ENCODE measurements around the gene TFDP2.
"Not testable (repeated sequence)": the region's sequence is repeated elsewhere in the genome, so short reads cannot be mapped to it uniquely, and the experiment has no call there.

TFDP2 gene

GRCh38 chr3:141920701-141921100, 228.6 kb downstream of the TFDP2 start:
- no peak overlapping the region for H3K4me3 ChIP-seq (ENCODE audit: low read length)
- no peak for DNase-seq (ENCODE audit: low read depth)
- TF ChIP-seq, protein P1, sequence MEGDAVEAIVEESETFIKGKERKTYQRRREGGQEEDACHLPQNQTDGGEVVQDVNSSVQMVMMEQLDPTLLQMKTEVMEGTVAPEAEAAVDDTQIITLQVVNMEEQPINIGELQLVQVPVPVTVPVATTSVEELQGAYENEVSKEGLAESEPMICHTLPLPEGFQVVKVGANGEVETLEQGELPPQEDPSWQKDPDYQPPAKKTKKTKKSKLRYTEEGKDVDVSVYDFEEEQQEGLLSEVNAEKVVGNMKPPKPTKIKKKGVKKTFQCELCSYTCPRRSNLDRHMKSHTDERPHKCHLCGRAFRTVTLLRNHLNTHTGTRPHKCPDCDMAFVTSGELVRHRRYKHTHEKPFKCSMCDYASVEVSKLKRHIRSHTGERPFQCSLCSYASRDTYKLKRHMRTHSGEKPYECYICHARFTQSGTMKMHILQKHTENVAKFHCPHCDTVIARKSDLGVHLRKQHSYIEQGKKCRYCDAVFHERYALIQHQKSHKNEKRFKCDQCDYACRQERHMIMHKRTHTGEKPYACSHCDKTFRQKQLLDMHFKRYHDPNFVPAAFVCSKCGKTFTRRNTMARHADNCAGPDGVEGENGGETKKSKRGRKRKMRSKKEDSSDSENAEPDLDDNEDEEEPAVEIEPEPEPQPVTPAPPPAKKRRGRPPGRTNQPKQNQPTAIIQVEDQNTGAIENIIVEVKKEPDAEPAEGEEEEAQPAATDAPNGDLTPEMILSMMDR (IDR thresholded peaks at IDR 0.05; ENCODE audit: insufficient read depth, low read depth, low read length, missing control alignments), result no peak

DNA sequence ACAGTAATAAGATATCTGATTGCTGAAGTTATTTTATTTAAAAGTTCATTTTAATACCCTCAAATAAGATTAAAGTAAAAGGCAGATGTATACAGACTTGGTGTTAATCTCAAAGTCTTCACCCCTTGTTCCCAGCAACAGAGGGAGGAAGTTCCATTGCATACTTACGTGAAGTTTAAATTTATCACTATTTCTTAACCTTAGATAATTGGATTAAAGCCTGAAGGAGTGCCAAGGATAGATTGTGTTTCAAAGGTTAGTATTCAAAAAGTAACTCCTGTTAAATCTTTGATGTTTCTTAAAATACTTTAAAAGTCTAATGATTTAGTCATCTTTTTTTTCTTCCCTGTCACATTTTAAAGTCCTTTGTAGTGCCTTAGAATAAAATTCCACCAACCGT, 233.6 kb downstream of the TFDP2 start:
- no peak overlapping the region for H3K4me3 ChIP-seq (ENCODE audit: low read length)
- DNase-seq (ENCODE audit: low read depth), result no peak
- TF ChIP-seq, protein P1 (IDR thresholded peaks at IDR 0.05; ENCODE audit: insufficient read depth, low read depth, low read length, missing control alignments), result no peak

DNA sequence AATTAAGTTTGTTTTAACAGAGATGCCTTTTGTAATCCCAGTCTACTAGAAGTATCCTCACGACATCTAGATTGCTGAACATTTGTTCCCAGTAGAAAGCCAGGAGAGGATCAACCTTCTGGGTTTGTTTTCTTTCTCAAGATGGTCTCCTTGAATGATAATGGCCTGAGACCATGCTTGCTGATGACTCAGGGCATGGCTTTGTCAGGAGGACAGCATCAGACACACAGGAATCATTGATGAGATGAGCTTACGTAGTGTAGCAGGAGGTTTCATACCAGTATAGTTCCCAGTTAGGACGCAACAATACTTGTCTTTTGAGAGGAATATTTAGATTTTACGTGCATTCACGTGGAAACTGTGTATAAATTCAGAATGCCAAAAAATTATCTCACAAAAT, 234.3 kb downstream of the TFDP2 start:
- TF ChIP-seq, protein P1 (IDR thresholded peaks at IDR 0.05; ENCODE audit: insufficient read depth, low read depth, low read length, missing control alignments), result no peak
- H3K4me3 ChIP-seq (ENCODE audit: low read length), result no peak overlapping the region
- DNase-seq (ENCODE audit: low read depth), result no peak

DNA sequence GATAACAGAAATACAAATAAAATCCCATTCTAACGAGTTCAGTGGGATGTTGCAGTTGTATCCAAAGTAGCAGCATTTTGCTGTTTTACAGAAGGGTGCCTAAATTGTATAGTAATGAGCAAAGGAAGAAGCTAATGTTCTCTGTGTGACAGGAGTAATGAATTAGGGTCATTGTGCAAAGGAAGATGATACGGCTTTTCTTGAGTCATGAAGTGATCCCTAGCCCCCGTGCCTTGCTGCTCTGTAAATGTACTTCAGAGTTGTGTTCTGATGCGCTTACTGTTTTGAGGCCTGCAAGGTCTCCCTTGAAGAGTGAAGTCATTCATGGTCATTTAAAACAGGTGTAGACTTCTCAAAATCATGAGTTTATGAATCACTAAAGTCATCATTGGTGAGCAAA, 235.0 kb downstream of the TFDP2 start:
- no peak for DNase-seq (ENCODE audit: low read depth)
- TF ChIP-seq, protein P1 (IDR thresholded peaks at IDR 0.05; ENCODE audit: insufficient read depth, low read depth, low read length, missing control alignments), result no peak
- no peak overlapping the region for H3K4me3 ChIP-seq (ENCODE audit: low read length)

DNA sequence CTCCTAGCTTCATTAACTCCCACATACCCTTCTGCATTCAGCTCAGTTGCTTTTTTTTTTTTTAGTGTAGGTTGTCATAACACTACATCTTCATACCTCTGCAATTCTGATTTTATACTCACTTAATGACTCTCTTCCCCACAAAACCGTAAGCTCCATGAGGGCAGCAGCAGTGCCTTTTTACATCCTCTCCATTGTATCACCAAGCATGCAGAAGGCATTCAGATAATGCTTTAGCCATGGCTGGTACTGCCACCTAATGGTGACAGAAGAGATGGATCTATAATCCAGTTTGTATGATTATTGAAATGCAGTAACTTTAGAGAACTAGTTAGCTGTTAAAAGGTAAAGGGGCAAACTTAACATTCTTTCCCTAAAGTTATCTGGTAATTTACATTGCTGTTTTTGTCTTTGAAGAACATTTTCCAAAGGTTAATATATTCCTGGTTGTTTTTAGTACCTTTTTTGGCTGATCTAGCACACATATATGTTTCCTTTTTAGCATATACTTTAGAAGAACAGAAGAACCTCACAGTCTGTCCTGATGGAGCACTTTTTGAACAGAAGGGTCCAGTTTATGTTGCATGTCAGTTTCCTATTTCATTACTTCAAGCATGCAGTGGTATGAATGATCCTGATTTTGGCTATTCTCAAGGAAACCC, 236.1 kb downstream of the TFDP2 start:
- TF ChIP-seq, protein P1 (IDR thresholded peaks at IDR 0.05; ENCODE audit: insufficient read depth, low read depth, low read length, missing control alignments), result peak; percentile 69
- peak; percentile 69 for DNase-seq (ENCODE audit: low read depth)
- no peak overlapping the region for H3K4me3 ChIP-seq (ENCODE audit: low read length)

GRCh38 chr3:141909986-141910385, 239.4 kb downstream of the TFDP2 start:
- H3K4me3 ChIP-seq (ENCODE audit: low read length); DNase-seq (ENCODE audit: low read depth): not testable (repeated sequence)

GRCh38 chr3:141909408-141909807, 239.9 kb downstream of the TFDP2 start:
- TF ChIP-seq, protein P1 (IDR thresholded peaks at IDR 0.05; ENCODE audit: insufficient read depth, low read depth, low read length, missing control alignments), result no peak
- DNase-seq (ENCODE audit: low read depth), result no peak
- H3K4me3 ChIP-seq (ENCODE audit: low read length), result no peak overlapping the region
